UCSD-AML1 (cell line): ENCODE results near the gene ZFYVE19.

Experiments used
- DNase-seq: peaks from one replicate; lab custom pipeline; 2025; ENCODE audit not compliant: unreplicated experiment; lab: John Stamatoyannopoulos, UW

The ZFYVE19 gene

DNA sequence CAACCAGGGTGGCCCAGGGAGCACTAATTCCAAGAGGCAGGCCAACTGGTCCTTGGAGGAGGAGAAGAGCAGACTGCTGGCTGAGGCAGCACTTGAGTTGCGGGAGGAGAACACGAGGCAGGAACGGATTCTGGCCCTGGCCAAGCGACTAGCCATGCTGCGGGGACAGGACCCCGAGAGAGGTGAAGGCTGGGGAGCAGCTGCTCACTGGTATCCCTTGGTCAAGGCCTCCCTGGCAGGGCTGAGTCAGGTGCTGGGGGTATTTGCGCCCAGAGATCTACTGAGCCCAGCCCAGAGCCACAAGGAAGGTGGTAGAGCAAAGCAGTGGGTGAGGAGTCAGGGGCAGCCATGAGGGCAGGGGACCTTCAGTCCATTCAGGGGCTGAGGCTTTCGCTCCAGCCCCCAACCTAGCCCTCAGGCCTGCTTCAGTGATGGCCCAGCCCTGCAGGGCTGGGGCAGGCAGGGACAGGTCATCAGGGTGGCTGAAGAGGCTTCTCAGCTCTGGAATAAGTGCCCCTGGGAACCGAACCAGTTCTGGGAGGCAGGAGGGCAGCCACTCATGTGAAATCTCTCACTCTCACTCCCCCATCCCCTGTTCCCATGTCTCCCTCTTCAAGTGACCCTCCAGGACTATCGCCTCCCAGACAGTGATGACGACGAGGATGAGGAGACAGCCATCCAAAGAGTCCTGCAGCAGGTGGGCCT, 6.0 kb downstream of the ZFYVE19 start:
- DNase-seq, result no peak

DNA sequence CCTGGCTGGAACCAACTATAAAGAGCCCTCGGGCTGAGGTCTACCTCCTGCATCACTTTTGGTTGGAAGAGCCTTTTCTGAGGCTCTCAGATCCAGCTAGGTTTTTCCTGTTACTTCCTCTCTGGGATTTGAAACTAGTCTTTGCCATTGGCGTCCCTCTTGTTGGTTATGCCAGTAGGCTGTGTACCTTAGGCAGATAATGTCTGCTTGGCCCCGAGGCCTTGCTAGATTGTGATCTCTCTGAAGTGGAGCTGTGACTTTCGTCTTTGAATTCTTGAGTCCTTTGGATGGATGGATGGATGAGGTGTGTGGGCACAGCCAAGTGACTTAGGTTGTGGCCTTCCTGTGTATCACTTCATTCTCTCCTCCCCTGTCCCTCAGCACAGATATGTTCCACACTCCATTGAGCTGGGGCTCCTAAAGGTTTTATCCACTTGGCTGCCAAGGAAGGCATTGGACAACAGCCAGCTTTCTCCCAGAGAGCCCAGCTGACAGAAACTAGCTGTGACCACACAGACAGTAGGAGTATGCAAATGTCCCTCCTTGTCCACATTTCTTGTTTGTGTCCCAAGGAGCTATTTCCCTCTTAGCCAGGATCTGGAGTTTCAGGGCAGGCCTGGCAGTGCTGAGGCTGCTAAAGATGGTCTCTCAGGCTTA, 8.3 kb downstream of the ZFYVE19 start:
- no peak for DNase-seq

DNA sequence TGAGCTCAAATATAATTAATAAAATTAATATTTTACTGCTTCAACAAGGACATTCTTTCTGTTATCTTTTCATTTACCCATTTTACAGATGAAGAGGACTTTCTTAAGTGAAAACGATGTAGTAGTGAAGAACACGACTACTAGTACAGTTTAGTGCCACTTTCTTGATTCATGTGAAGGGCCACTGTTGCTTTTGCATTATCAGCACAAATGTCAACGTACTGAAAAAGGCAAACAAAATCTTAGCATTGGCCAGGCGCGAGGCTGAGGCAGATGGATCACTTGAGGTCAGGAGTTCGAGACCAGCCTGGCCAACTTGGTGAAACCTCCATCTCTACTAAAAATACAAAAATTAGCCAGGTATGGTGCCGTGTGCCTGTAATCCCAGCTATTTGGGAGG, 12.2 kb downstream of the ZFYVE19 start:
- DNase-seq, result no peak

DNA sequence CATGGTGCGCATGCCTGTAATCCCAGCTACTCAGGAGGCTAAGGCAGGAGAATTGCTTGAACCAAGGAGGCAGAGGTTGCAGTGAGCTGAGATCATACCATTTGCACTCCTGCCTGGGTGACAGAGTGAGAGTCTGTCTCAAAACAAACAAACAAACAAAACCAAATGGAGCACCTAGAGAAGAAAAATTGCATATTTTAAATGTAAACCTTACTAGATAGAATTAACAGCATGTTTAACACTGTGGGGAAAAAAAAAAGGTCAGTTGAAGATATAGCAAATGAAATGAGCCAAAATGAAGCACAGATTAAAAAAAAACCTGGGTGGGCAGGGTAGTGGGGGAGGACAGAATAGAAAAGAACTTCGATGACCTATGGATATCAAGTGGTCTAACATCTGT, 14.3 kb downstream of the ZFYVE19 start:
- DNase-seq, result no peak

DNA sequence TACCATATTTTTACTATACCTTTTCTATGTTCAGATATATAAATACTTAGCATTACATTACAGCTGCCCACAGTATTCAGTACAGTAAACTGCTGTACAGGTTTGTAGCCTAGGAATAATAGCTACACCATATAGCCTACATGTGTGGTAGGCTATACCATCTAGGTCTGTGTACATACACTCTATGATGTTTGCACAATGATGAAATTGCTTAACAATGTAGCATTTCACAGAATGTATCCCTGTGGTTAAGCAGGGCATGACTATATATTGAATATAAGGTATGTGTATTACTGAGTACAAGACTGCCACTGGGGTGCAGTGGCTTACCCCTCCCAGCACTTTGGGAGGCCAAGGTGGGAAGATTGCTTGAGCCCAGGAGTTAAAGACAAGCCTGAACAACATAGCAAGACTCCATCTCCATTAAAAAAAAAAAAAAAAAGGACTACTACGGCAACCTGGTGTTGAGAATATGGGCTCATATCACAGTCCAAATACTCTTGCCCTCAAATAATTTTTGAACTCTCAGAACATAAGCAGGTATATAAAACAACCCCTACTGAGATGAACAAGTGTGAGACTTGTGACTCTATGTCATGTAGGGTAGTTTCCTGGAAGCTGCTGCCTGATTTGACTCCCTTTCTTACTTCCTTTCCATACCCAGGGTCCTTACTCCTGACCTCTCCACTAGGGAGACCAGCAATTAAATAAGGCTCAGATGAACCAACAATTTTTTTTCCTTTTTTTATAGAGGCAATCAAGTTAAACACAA, 16.9 kb downstream of the ZFYVE19 start:
- no peak for DNase-seq

DNA sequence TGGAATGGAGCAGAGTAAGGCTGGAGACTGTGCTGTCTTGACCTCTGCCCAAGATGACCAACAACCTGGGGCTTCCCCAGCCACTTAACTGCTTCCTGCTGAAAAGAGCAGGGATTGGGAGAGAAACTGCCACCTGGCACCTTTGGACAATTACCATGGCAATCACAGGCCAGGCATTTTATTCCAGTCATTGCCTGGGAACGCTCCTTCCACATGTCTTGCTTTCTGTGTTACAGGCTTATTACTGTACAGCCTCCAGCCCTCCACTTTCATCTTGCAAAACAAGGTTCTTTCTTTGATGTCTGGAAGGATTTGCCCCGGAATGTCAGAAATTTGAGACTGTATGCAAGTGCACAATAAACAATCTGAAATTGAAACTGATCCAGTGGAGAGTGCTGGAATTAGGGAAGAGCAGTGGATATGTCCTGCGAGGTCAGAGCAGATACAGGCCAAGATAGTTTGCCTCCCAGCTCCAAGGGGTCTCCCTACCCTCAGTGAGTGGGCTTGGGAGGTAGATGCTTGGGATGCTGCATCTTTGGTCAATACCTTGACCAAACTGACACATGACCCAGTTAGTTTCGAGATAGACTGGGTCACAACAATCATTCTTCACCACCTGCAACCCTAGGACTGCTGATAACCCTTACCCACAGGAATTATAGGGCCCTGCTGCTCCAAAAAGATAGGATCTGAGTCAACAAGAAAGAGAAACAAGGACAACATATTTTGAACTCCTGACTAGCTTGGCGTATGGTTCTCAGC, 19.0 kb downstream of the ZFYVE19 start:
- no peak for DNase-seq

DNA sequence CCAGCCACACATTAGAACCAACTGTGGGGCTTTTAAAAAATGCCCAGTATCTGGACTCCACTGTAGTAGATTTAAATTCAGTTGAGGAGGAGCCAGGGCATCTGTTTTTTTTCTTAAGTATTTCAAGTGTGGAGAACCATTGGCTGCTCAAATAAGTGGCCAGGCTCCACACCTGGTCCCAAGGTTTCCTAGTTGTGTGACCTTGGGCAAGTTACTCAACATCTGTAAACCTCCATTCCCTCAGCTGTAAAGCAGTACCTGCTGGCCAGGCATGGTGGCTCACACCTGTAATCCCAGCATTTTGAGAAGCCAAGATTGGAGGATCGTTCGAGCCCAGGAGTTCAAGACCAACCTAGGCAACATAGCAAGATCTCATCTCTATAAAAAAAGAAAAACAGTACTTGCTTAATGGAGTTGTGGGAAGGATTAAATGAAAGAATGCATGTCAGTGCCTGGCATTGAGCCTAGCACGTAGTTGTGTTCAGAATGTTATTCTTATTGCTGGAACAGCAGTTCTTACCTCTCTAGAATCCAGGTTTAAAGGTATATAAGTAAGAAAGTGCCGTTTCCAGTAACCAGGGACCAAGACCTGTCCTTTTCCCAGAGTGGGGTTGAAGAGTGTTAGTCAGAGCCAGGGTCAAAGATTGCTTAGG, 19.7 kb downstream of the ZFYVE19 start:
- DNase-seq, result no peak

DNA sequence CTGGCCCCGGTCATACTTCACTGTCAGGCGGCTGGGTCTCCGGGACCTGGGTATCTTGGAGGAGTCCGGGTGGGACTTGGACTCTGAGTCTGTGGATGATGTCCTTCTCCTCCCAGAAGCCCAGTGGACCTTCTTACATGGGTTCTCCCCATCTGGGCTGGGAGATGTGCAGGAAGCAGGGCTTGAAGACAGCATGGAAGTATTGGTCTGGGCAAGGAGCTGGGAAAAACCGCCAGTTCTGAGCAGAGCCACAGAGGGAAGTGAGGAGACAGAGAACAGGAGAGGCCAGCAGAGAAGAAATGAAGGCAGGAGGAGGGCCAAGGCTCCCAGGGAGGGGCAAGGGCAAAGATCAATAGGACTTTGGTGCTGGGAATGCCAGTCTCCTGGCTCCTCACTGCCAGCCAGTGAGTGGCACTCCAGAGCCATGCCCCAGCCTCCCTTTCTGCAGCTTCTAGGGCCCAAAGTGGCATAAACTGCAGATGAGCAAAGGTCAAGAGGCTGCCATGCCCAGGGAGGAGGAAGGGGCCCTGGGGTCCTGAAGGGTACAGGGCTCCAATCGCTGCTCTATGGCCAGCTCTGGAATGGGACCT, 21.7 kb downstream of the ZFYVE19 start, which contains the start of gene PPP1R14D:
TSS of gene PPP1R14D (minus strand) at position 262 of the 590 bp plus-strand sequence. CDS start at position 195, 67 bp downstream.
- no peak for DNase-seq

DNA sequence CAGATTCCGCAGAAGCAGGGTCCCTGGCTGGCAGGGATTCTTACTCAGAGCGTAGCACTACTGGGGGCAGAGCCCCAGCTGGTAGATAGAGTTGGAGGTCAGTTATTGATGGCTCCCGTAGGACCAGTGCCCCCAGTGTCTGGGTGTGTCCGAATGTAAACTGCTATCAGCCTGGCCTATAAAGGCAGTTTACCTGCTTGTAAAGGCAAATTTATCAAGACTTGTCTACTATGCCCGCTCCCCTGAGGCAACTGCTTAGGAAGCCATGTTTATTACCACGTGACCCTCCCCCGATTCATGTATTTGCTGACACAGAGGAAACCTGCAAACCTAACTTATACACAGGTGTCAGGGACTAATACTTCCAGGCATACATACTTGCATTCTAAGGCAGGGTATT, 22.2 kb downstream of the ZFYVE19 start:
- no peak for DNase-seq

DNA sequence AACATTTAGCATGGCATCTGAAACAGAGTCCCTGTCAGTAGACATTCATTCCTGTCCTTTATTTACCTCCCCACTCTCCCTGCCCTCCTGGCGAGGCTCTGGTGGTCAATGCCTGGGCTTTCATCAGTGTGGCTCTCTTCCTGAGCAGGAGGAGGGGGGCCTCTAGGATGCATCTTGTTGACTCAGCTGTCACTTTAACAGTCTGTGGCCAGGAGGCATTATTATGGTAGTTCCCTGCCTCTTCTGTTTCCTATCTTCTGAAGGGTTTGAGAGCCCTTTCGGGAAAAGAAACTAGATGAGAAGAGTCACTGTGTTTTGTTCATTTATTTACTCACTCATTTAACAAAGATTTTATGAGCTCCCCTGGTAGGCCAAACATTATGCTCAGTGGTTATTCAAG, 24.0 kb downstream of the ZFYVE19 start:
- no peak for DNase-seq

DNA sequence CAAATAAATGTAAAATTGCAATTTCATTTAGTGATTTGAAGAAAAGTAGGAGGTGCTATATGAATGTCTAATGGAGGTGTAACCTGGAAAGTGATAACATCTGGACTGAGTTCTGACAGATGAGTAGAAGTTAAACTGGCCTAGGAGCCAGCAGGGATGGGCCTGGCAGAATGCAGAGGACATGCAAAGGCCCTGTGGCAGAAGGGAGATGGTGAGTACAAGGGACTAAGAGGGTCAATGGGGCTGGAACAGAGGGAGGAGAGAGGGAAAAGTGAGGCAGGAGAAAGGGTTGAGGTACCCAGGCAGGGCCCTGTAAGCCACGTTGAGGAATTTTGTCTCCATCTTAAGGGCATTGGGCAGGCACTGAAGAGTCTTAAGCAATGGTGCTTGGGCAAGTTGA, 25.0 kb downstream of the ZFYVE19 start:
- DNase-seq, result no peak

DNA sequence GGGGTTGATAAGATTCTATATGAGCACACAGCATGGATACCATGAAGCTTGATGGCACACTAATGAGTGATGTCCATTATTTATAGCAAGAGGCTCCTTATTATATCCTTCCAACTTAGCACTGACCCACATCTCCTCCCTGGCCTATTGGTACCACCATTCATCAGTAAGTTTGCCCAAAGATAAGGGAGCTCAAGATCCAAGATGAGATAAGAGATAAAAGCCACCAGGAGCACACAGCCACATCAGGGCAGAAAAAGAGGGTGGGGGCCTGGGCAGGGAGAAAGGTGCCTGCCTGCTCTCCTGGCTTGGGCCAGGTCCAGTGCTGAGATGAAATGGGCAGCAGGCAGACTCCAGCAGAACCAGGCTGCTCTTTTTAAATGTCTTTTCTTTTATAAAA, 26.0 kb downstream of the ZFYVE19 start:
- DNase-seq, result no peak

DNA sequence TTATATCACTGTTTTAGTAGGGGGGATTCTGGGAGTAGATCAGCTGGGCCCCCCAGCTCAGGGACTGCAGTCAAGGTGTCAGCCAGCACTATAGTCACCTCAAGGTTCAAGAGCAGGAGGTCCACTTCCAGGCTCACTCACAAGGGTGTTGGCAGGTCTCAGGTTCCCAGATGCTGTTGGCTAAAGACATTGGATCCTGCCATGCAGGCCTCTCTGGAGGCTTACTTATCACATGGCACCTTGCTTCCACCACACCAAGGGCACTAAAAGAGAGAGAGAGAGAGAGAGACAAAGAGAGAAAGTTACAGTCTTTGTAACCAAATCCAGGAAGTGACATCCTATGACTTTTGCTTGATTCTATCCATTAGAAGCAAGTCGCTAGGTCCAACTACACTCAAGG, 29.1 kb downstream of the ZFYVE19 start:
- no peak for DNase-seq

DNA sequence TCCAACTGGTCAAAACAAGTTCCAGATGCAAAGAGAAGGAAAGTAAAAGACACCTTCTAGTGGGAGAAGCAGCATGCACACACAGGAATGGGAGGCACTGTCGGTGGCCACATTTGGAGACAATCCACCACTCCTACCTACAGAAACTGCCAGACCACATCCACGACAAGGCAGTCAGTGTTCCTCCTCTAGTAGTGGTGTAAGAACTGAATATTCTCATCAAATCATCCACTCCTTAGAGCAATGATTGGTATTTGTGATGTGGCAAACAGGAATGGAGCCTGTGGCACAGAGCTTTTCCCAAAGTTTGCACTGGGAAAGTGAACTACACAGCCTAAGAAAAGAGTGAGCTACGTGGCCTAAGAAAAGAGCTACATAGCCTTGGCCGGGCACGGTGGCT, 31.9 kb downstream of the ZFYVE19 start:
- DNase-seq, result no peak

DNA sequence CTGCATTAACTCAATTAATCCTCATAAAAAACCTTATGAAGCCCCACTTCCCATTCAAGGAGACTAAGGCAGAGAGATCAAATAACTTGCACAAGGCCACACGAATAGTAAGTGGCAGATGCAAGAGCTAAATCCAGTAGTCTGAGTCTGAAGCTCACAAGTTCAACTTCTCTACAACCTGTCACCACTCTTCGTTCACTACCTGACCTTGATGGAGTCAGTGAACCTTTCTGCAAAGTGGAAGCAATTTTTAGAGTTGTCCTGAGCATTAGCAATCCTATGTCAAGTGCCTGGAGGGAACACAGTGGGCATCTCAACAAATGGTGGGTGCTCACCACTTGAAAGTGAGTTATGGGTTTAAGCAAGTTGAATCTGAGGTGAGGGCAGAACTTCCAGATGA, 34.9 kb downstream of the ZFYVE19 start:
- DNase-seq, result no peak

DNA sequence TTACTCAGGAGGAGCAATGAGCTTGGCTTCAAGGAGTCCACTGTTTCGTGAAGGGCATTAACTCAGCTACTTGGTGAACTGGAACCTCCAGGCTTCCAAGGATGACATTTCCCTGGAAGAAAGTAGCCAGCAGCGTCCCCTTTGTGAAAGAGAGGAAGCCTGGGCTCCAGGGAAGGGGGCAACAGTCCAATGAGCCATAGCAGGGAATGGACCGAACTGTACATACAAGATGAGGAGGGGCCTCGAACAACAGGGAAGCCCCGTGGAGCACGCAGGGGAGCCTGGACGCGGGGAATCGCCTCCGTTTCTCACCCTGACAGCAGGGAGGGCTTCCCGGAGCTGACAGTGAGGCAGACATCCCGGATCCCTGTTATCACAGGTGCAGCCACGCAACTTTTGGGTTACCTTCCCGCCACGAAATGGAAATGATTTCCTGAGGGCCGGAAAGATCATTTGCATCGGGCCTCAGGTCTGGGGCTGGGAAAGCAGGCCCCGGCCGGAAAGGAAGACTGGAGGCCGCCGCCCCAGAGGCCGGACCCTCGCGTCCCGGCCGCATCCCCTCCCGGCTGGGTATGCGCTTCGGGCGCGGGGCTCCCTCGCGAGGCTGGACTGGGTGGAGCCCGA, 36.5 kb downstream of the ZFYVE19 start:
- DNase-seq, result no peak

DNA sequence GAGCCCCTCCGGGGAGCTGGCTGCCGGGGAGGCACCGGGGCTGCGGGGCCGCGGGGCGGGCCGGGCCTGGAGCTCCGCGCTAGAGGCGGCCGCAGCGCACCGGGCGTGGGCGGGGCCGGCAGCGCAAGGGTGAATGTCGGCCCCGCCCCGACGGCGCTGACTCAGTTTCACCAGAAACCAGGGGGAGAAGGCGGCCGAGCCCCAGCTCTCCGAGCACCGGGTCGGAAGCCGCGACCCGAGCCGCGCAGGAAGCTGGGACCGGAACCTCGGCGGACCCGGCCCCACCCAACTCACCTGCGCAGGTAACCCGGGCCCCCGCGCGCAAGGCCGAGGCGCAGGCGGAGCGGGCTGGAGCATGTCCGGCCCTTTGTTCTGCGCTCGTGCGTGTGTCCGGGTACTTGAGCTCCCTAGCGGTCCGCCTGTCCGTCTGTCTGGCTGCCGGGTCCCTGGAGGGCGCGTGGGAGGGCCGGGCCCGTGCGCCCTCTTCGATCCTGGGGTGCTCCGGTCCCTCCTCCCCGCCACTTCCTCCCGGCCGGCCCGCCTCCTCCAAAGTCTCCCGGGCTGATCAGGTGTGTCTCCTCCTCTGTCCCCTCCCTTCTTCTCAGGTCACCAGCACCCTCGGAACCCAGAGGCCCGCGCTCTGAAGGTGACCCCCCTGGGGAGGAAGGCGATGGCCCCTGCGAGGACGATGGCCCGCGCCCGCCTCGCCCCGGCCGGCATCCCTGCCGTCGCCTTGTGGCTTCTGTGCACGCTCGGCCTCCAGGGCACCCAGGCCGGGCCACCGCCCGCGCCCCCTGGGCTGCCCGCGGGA, 37.2 kb downstream of the ZFYVE19 start, which contains the start of gene SPINT1:
TSS of gene SPINT1 (plus strand) at position 164 of the 811 bp plus-strand sequence. CDS start at position 671, 507 bp downstream.
- peak; percentile 49 for DNase-seq

DNA sequence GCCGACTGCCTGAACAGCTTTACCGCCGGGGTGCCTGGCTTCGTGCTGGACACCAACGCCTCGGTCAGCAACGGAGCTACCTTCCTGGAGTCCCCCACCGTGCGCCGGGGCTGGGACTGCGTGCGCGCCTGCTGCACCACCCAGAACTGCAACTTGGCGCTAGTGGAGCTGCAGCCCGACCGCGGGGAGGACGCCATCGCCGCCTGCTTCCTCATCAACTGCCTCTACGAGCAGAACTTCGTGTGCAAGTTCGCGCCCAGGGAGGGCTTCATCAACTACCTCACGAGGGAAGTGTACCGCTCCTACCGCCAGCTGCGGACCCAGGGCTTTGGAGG, 37.8 kb downstream of the ZFYVE19 start:
- no peak for DNase-seq

DNA sequence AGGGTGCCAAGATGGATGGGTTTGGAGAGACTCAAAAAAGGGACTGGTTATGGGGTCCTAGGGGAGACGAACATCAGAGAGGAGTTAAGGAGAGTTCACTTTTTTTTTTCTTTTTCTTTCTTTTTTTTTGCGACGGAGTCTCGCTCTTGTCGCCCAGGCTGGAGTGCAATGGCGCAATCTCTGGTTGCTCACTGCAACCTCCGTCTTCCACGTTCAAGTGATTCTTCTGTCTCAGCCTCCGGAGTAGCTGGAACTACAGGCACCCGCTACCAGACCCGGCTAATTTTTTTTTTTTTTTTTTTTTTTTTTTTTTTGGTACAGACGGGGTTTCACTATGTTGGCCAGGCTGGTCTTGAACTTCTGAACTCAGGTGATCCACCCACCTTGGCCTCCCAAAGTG, 38.1 kb downstream of the ZFYVE19 start:
- DNase-seq, result no peak
